C4-2B (cell line): ENCODE data around the gene ARL15.
"Not testable (repeated sequence)": the region's sequence is repeated elsewhere in the genome, so short reads cannot be mapped to it uniquely, and the experiment has no call there.

Experiments used
- CTCF ChIP-seq: fragments of 450-650 bp; conservative IDR thresholded peaks from 2 replicates; pipeline ENCODE4 v1.5.1; 2017; ENCODE audit warnings: mild to moderate bottlenecking
- ZFX ChIP-seq: fragments of 450-650 bp; IDR thresholded peaks from 2 replicates; pipeline ENCODE4 v1.6.1; 2017

DNA sequence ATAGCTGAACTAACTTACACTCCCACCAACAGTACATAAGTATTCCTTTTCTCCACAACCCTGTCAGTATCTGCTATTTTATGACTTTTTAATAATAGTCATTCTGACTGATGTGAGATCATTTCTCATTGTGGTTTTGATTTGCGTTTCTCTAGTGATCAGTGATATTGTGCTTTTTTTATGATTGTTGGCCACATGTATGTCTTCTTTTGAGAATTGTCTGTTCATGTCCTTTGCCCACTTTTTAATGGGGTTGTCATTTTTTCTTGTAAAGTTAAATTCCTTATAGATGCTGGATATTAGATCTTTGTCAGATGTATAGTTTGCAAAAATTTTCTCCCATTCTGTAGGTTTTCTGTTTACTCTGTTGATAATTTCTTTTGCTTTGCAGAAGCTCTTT is 42.2 kb upstream of the ARL15 start:
- not testable (repeated sequence) for TF ChIP-seq CTCF, ZFX
